K562 (cell line): ENCODE results near the gene PRM2. TPM values are rescaled to one million over a fixed set of nuclear protein-coding genes. Genes with fewer than 3 reads are reported as not detected.

Source experiments
- ARHGAP35 ChIP-seq: fragments of 450-650 bp; IDR thresholded peaks from 2 replicates; pipeline ENCODE4 v1.6.1; 2018; ENCODE audit not compliant: partially characterized antibody
- ERF ChIP-seq: fragments of 450-650 bp; formaldehyde crosslinking; IDR thresholded peaks from 2 replicates; pipeline ENCODE4 v1.4.0; 2020; ENCODE audit warnings: mild to moderate bottlenecking, mixed read lengths
- ETV6 ChIP-seq, 3 experiments: fragments of 150-350 bp in 1 of 3; sonication (generic) in 1 of 3; formaldehyde crosslinking in 1 of 3; IDR thresholded peaks; 2 replicates each; pipeline versions ENCODE4 v1.6.1 to v1.8.0; 2014 to 2022; ENCODE audit warnings: borderline replicate concordance in 2 of 3, low read depth in 2 of 3, antibody characterized with exemption in 1 of 3, low read length in 1 of 3, mild to moderate bottlenecking in 1 of 3, missing genetic modification reagents in 1 of 3
- OTX1 ChIP-seq: fragments of 450-650 bp; formaldehyde crosslinking; IDR thresholded peaks from 2 replicates; pipeline ENCODE4 v1.4.0; 2022; ENCODE audit warnings: mild to moderate bottlenecking
- RBM17 ChIP-seq: fragments of 200-400 bp; formaldehyde crosslinking; IDR thresholded peaks from 2 replicates; pipeline ENCODE4 v1.6.1; 2017; ENCODE audit warnings: low read depth, mild to moderate bottlenecking, low read length, borderline replicate concordance
- SMC3 ChIP-seq: conservative IDR thresholded peaks from 2 replicates; pipeline ENCODE4 v1.6.1; 2011; ENCODE audit warnings: low read depth, low read length, improper control_type of control experiment; ENCODE audit not compliant: insufficient read depth
- SNRNP70 ChIP-seq: fragments of 200-400 bp; formaldehyde crosslinking; optimal IDR thresholded peaks from 2 replicates; pipeline ENCODE3; 2017; ENCODE audit warnings: low read depth, low read length
- ZNF57 ChIP-seq: fragments of 450-650 bp; formaldehyde crosslinking; IDR thresholded peaks from 2 replicates; pipeline ENCODE4 v1.4.0; 2020; ENCODE audit warnings: mild to moderate bottlenecking, moderate library complexity
- polyA plus RNA-seq, 8 experiments: library from polyadenylated mRNA; depleted of rRNA in 4 of 8; stranded (reverse) in 5 of 8; unstranded in 3 of 8; fragments of >200 nt; fragmentation: Nextera tagmentation in 2 of 8; fragmentation: Illumina TruSeq in 1 of 8; extraction: Ambion mirVana in 2 of 8; extraction: Trizol in 1 of 8; gene quantifications; 2 replicates each; pipeline versions ENCODE4 v1.2.1 to v1.2.3, GENCODE V29; 2011 to 2014; ENCODE audit warnings: inconsistent platforms in 1 of 8, missing spikeins in 1 of 8
- total RNA-seq, 7 experiments: library from RNA; depleted of rRNA in 6 of 7; stranded (reverse); fragments of >200 nt in 6 of 7; fragmentation: Illumina TruSeq in 2 of 7; extraction: Trizol in 2 of 7; gene quantifications; 2 replicates each; pipeline versions ENCODE4 v1.2.1 to v1.2.3, GENCODE V29; 2011 to 2021; ENCODE audit warnings: low replicate concordance in 1 of 7
- TF ChIP-seq, protein P1 (sequence below): fragments of 200-400 bp; formaldehyde crosslinking; IDR thresholded peaks from 2 replicates; pipeline ENCODE4 v1.6.1; 2017; ENCODE audit warnings: mild to moderate bottlenecking, low read depth, low read length, moderate library complexity
- TF ChIP-seq, protein P2 (sequence below), 2 experiments: fragments of 450-650 bp; formaldehyde crosslinking in 1 of 2; IDR thresholded peaks; 2 replicates each; pipeline versions ENCODE4 v1.4.0 to v1.6.1; 2014 to 2020; ENCODE audit warnings: mild to moderate bottlenecking in 2 of 2, borderline replicate concordance in 1 of 2, low read depth in 1 of 2
- TF ChIP-seq, protein P3 (sequence below): fragments of 450-650 bp; formaldehyde crosslinking; IDR thresholded peaks from 2 replicates; pipeline ENCODE4 v1.4.0; 2020; ENCODE audit warnings: mild to moderate bottlenecking
- TF ChIP-seq, protein P4 (sequence below): fragments of 450-650 bp; formaldehyde crosslinking; IDR thresholded peaks from 2 replicates; pipeline ENCODE4 v1.4.0; 2020; ENCODE audit warnings: mild to moderate bottlenecking, moderate library complexity

The PRM2 gene
- total and polyA plus RNA-seq, 9 of the 15 experiments (the other 6 are each of a cell fraction or from before 2014, with no cell fraction given): not detected

DNA sequence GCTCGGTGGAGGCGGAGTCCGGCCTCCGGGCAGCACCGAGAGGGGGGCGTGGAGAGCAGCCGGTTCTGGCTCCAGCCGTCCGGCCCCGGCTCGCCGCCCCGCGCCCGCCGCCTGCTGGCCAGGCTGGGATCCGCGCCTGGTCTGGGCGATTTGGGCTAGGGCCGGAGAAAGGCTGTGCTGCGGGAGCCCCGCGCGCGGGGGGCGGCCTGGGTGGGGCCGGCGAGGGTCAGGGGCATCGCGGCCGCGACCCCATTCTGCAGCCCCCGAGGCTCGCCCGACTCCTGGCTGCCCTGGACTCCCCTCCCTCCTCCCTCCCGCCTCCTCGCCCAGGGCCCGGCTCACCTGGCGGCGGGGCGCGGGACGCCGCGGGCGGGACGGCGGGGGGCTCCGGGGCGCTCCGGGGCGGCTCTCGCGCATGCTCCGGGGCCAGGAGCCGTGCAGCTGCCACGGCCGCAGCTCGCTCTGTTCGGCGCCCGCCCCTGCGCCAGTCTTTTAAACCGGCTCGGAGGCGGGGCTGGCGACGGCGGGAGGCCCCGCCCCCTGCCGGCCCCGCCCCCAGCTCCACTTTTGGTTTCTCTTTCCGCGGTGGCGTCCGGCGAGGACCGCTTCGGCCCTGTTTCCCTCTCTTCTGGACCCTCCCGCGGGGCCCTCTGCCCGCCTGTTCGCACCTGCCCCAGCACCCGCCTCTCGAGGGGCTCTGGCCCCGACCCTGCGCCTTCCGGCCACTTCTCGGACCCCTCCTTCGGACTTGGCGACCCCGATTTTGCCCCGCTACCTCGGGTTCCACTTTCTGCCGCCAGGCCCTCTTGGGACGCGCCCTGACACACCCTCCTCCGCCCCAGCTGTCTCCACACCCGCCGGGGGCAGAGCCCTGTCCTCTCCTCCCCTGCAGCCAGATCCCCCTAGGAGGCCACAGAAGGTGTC, 20.3 kb downstream of the PRM2 start, which contains the start of gene SOCS1 (continued):
- TF ChIP-seq, protein P1, sequence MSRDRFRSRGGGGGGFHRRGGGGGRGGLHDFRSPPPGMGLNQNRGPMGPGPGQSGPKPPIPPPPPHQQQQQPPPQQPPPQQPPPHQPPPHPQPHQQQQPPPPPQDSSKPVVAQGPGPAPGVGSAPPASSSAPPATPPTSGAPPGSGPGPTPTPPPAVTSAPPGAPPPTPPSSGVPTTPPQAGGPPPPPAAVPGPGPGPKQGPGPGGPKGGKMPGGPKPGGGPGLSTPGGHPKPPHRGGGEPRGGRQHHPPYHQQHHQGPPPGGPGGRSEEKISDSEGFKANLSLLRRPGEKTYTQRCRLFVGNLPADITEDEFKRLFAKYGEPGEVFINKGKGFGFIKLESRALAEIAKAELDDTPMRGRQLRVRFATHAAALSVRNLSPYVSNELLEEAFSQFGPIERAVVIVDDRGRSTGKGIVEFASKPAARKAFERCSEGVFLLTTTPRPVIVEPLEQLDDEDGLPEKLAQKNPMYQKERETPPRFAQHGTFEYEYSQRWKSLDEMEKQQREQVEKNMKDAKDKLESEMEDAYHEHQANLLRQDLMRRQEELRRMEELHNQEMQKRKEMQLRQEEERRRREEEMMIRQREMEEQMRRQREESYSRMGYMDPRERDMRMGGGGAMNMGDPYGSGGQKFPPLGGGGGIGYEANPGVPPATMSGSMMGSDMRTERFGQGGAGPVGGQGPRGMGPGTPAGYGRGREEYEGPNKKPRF: no peak
- TF ChIP-seq, protein P2, sequence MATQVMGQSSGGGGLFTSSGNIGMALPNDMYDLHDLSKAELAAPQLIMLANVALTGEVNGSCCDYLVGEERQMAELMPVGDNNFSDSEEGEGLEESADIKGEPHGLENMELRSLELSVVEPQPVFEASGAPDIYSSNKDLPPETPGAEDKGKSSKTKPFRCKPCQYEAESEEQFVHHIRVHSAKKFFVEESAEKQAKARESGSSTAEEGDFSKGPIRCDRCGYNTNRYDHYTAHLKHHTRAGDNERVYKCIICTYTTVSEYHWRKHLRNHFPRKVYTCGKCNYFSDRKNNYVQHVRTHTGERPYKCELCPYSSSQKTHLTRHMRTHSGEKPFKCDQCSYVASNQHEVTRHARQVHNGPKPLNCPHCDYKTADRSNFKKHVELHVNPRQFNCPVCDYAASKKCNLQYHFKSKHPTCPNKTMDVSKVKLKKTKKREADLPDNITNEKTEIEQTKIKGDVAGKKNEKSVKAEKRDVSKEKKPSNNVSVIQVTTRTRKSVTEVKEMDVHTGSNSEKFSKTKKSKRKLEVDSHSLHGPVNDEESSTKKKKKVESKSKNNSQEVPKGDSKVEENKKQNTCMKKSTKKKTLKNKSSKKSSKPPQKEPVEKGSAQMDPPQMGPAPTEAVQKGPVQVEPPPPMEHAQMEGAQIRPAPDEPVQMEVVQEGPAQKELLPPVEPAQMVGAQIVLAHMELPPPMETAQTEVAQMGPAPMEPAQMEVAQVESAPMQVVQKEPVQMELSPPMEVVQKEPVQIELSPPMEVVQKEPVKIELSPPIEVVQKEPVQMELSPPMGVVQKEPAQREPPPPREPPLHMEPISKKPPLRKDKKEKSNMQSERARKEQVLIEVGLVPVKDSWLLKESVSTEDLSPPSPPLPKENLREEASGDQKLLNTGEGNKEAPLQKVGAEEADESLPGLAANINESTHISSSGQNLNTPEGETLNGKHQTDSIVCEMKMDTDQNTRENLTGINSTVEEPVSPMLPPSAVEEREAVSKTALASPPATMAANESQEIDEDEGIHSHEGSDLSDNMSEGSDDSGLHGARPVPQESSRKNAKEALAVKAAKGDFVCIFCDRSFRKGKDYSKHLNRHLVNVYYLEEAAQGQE (IDR thresholded peaks at IDR 0.05; ENCODE audit: borderline replicate concordance): peak; percentile 91
- TF ChIP-seq, protein P2 (CRISPR knock-in tag; IDR thresholded peaks at IDR 0.05; ENCODE audit: low read depth): no peak
- TF ChIP-seq ETV6 (IDR thresholded peaks at IDR 0.05; ENCODE audit: borderline replicate concordance in 1 of 2, low read depth in 2 of 2, low read length in 1 of 2) (no peak), ETV6 (CRISPR knock-in tag; IDR thresholded peaks at IDR 0.05; ENCODE audit: borderline replicate concordance) (no peak), SNRNP70 (no peak), ZNF57 (CRISPR knock-in tag) (no peak), SMC3 (peak; percentile 88), OTX1 (CRISPR knock-in tag) (no peak), ERF (CRISPR knock-in tag) (0 out of 2 replicates have a peak, but pooled peaks have one; percentile 25), RBM17 (no peak), ARHGAP35 (no peak)
- TF ChIP-seq, protein P3, sequence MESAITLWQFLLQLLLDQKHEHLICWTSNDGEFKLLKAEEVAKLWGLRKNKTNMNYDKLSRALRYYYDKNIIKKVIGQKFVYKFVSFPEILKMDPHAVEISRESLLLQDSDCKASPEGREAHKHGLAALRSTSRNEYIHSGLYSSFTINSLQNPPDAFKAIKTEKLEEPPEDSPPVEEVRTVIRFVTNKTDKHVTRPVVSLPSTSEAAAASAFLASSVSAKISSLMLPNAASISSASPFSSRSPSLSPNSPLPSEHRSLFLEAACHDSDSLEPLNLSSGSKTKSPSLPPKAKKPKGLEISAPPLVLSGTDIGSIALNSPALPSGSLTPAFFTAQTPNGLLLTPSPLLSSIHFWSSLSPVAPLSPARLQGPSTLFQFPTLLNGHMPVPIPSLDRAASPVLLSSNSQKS (CRISPR knock-in tag): no peak
- TF ChIP-seq, protein P4, sequence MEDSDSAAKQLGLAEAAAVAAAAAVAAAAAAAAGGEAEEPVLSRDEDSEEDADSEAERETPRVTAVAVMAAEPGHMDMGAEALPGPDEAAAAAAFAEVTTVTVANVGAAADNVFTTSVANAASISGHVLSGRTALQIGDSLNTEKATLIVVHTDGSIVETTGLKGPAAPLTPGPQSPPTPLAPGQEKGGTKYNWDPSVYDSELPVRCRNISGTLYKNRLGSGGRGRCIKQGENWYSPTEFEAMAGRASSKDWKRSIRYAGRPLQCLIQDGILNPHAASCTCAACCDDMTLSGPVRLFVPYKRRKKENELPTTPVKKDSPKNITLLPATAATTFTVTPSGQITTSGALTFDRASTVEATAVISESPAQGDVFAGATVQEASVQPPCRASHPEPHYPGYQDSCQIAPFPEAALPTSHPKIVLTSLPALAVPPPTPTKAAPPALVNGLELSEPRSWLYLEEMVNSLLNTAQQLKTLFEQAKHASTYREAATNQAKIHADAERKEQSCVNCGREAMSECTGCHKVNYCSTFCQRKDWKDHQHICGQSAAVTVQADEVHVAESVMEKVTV (CRISPR knock-in tag): peak; percentile 67
